ENCODE measurements around the gene MGLL. TPM values are rescaled to one million over a fixed set of nuclear protein-coding genes. Genes with fewer than 3 reads are reported as not detected.

Gene MGLL
- total and polyA plus RNA-seq, 9 of the 15 experiments (the other 6 are each of a cell fraction or from before 2014, with no cell fraction given) = 0.12 to 0.32 (median 0.18) TPM; not detected in 6

- Histone ChIP-seq H3K4me2 (ENCODE audit: insufficient read depth, low read length) (peak overlapping the region; percentile 30), H3K9ac (ENCODE audit: insufficient read depth in 1 of 2, low read depth in 2 of 2, low read length in 2 of 2) (peak overlapping the region; percentile 40 to 77; a peak in 2 of 4 replicates), H3K79me2 (ENCODE audit: control insufficient read depth, insufficient read depth, low read length) (no peaks in the 10 kb centered on the region), H3K9me1 (ENCODE audit: control insufficient read depth, insufficient read depth, low read length) (peaks cover 2% of the 10 kb centered on the region), H2AFZ (ENCODE audit: low read depth, low read length) (peak overlapping the region; percentile 90), H3K36me3 (ENCODE audit: control insufficient read depth, insufficient read depth, low read length) (no peaks in the 10 kb centered on the region), H3K27me3 (ENCODE audit: control insufficient read depth in 2 of 2, insufficient read depth in 2 of 2, low read length in 2 of 2) (peaks cover 0 to 18% of the 10 kb centered on the region in 2 experiments; a peak in 3 of 5 replicates), H4K20me1 (replicated peaks; ENCODE audit: control insufficient read depth, insufficient read depth, low read length) (no peaks in the 10 kb centered on the region), H3K9me3 (replicated peaks; ENCODE audit: control insufficient read depth, insufficient read depth, low read depth, low read length) (no peaks in the 10 kb centered on the region), H3K4me3 (no peak overlapping the region), H3K4me1 (replicated peaks in 1 of 2; ENCODE audit: control insufficient read depth in 2 of 2, insufficient read depth in 2 of 2, low read length in 2 of 2) (peaks cover 20% of the 10 kb centered on the region in 2 experiments), H3K27ac (ENCODE audit: extremely low read depth, low read depth, low read length) (no peak overlapping the region)
- ChIA-PET POLR2A (interaction anchor here (0.6 to 1.4 kb wide), 3 partner anchors 10 to 15 kb away, joined by 3 to 4 read pairs (median 3); no protein-coding TSS in a partner anchor), CTCF (ENCODE audit: low intra/inter-chr PET ratio) (no interaction called here)
- no TSS peak for BruUV-seq (replicated peaks)
- in situ Hi-C loops (cut with MboI) (no loop called here), intact Hi-C loops (cut with micrococcal nuclease) (no loop called here)
- DNase-seq (ENCODE audit: extremely low read depth in 1 of 4, low spot score in 3 of 4) (peak; percentile 58 to 74 (median 70)), FAIRE-seq (peak; percentile 81), ATAC-seq (peak; percentile 89)
- 23% methylated on average over 16 of the region's 16 CpGs for WGBS (ENCODE audit: insufficient coverage, low coverage, missing lambda C conversion rate)
- TF ChIP-seq ZNF764 (CRISPR knock-in tag; IDR thresholded peaks at IDR 0.05; ENCODE audit: low read depth) = no peak
- TF ChIP-seq ARID1B (IDR thresholded peaks at IDR 0.05) = peak; percentile 69
- peak; percentile 37; the same call in 1 of the 2 replicates for TF ChIP-seq NFIC (IDR thresholded peaks at IDR 0.05)
- TF ChIP-seq HMG20A (CRISPR knock-in tag; conservative IDR thresholded peaks at IDR 0.05) = no peak
- no peak for TF ChIP-seq SMARCC2 (IDR thresholded peaks at IDR 0.05; ENCODE audit: low read depth)
- TF ChIP-seq ZNF174 (CRISPR knock-in tag; IDR thresholded peaks at IDR 0.05) = no peak
- no peak for TF ChIP-seq RBM15 (IDR thresholded peaks at IDR 0.05; ENCODE audit: insufficient read depth, low read length)
- TF ChIP-seq ZBTB9 (CRISPR knock-in tag; IDR thresholded peaks at IDR 0.05) = no peak
- TF ChIP-seq TFAP4 (CRISPR knock-in tag; IDR thresholded peaks at IDR 0.05; ENCODE audit: borderline replicate concordance) = 0 out of 2 replicates have a peak, but pooled peaks have one; percentile 14
- no peak for TF ChIP-seq PREB (CRISPR knock-in tag; IDR thresholded peaks at IDR 0.05)
- no peak for TF ChIP-seq PHF20 (IDR thresholded peaks at IDR 0.05; ENCODE audit: partially characterized antibody)
- no peak for TF ChIP-seq ZNF695 (CRISPR knock-in tag; IDR thresholded peaks at IDR 0.05)
- TF ChIP-seq PTTG1 (tag; IDR thresholded peaks at IDR 0.05; ENCODE audit: low read depth) = no peak
- TF ChIP-seq AFF4 (CRISPR knock-in tag; IDR thresholded peaks at IDR 0.05) = no peak
- no peak for TF ChIP-seq KAT2B (IDR thresholded peaks at IDR 0.05; ENCODE audit: low read depth, low read length)
- TF ChIP-seq HDAC2 (IDR thresholded peaks at IDR 0.05) = no peak
Observed at GRCh38 chr3:127706785-127707351, 115.4 kb downstream of the MGLL start.
